ENCODE measurements around the gene LMTK2. TPM values are rescaled to one million over a fixed set of nuclear protein-coding genes. Genes with fewer than 3 reads are reported as not detected.

The LMTK2 gene
- total RNA-seq (ENCODE audit: unreplicated experiment) = 32.5 TPM
- long read RNA-seq, partial matches to known transcripts = 1 of 2 reads
- long read RNA-seq, other reads (novel, unspliced or antisense) = 1 of 2 reads

DNA sequence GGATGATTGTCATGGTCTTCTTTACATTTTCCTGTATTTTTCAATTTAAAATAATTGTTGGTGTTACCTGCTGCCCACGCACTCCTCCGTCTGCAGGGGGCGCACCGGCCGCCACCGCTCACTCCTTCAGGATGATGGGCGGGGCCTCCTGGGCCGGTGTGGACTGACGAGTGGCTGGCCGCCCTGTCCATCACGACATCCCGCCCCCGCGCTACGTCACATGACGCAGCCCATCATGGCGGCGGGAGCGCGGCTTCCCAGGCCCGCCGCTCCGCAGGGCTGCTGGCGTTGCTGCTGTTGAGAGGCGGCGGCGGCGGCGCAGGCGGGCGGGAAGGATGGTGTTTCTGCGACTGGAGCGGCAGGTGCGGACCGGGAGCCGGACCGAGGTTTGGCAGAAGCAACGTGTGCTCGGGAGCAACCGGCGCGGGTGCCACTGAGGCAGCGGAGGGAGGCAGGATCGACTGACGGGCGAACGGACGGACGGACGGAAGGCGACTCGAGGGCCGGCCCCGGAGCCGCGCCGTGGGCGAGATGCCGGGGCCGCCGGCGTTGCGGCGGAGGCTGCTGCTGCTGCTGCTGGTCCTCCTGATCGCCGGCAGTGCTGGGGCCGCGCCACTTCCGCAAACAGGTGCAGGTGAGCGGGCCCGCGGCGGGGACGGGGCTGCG lies at the start of gene LMTK2:
Gene LMTK2 (plus strand): TSS at position 216 of the 666 bp plus-strand sequence. CDS start 316 bp downstream, at position 532.
- peaks cover 17% of the 10 kb centered on the region for H3K36me3 Mint-ChIP-seq (ENCODE audit: low read depth, unreplicated experiment)
- TF ChIP-seq, protein P1, sequence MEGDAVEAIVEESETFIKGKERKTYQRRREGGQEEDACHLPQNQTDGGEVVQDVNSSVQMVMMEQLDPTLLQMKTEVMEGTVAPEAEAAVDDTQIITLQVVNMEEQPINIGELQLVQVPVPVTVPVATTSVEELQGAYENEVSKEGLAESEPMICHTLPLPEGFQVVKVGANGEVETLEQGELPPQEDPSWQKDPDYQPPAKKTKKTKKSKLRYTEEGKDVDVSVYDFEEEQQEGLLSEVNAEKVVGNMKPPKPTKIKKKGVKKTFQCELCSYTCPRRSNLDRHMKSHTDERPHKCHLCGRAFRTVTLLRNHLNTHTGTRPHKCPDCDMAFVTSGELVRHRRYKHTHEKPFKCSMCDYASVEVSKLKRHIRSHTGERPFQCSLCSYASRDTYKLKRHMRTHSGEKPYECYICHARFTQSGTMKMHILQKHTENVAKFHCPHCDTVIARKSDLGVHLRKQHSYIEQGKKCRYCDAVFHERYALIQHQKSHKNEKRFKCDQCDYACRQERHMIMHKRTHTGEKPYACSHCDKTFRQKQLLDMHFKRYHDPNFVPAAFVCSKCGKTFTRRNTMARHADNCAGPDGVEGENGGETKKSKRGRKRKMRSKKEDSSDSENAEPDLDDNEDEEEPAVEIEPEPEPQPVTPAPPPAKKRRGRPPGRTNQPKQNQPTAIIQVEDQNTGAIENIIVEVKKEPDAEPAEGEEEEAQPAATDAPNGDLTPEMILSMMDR (IDR thresholded peaks at IDR 0.05; ENCODE audit: unreplicated experiment) = peak; percentile 98
- H3K27ac Mint-ChIP-seq (ENCODE audit: unreplicated experiment) = peak within 1 kb of the TSS; percentile 88
- DNase-seq (ENCODE audit: low spot score) = peak; percentile 98
- peak within 1 kb of the TSS; percentile 98 for H3K4me3 Mint-ChIP-seq (ENCODE audit: unreplicated experiment)
- peaks cover 40% of the 10 kb centered on the region for H3K4me1 Mint-ChIP-seq (ENCODE audit: unreplicated experiment)
- peaks cover 10% of the 10 kb centered on the region for H3K27me3 Mint-ChIP-seq (ENCODE audit: unreplicated experiment)
- H3K9me3 Mint-ChIP-seq (ENCODE audit: unreplicated experiment) = no peaks in the 10 kb centered on the region

DNA sequence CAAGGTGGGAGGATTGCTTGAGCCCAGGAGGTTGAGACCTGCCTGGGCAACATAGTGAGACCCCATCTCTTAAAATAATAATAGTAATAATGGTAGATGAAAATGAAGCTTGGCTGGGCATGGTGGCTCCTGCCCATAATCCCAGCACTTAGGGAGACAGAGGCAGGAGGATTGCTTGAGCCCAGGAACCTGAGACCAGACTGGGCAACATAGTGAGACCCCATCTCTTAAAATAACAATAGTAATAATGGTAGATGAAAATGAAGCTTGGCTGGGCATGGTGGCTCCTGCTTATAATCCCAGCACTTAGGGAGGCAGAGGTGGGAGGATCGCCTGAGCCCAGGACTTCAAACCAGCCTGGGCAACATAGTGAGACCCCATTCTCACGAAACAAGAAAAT lies 49.5 kb upstream of the LMTK2 start:
- Mint-ChIP-seq H3K4me3 (ENCODE audit: unreplicated experiment) (no peak overlapping the region), H3K9me3 (ENCODE audit: unreplicated experiment) (no peaks in the 10 kb centered on the region), H3K4me1 (ENCODE audit: unreplicated experiment) (no peaks in the 10 kb centered on the region), H3K27ac (ENCODE audit: unreplicated experiment) (no peak overlapping the region), H3K27me3 (ENCODE audit: unreplicated experiment) (peaks cover 6% of the 10 kb centered on the region), H3K36me3 (ENCODE audit: low read depth, unreplicated experiment) (no peaks in the 10 kb centered on the region)
- no peak for DNase-seq (ENCODE audit: low spot score)
- TF ChIP-seq, protein P1 (IDR thresholded peaks at IDR 0.05; ENCODE audit: unreplicated experiment) = no peak

DNA sequence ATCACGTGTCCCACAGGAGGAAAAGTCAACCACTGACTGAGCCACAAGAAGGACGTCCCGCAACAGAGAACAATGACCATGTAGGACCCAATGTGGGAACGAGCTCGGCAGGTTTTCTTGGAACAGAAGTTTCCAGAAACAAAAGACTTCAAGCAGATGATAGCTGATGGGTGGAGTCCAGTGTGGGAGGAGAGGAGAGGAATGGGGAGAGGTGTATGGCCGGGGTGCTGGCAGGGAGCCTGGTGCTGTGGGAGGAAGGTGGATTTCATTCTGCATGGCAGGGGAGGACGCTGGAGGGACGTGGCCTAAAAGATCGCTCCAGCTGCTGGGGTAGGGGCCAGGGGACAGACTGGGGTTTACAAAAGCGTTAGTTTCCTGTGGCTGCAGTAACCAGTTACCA lies 48.5 kb upstream of the LMTK2 start:
- Mint-ChIP-seq H3K27ac (ENCODE audit: unreplicated experiment) (no peak overlapping the region), H3K4me1 (ENCODE audit: unreplicated experiment) (no peaks in the 10 kb centered on the region), H3K4me3 (ENCODE audit: unreplicated experiment) (no peak overlapping the region), H3K36me3 (ENCODE audit: low read depth, unreplicated experiment) (no peaks in the 10 kb centered on the region), H3K27me3 (ENCODE audit: unreplicated experiment) (peaks cover 6% of the 10 kb centered on the region), H3K9me3 (ENCODE audit: unreplicated experiment) (no peaks in the 10 kb centered on the region)
- DNase-seq (ENCODE audit: low spot score) = no peak
- TF ChIP-seq, protein P1 (IDR thresholded peaks at IDR 0.05; ENCODE audit: unreplicated experiment) = no peak

DNA sequence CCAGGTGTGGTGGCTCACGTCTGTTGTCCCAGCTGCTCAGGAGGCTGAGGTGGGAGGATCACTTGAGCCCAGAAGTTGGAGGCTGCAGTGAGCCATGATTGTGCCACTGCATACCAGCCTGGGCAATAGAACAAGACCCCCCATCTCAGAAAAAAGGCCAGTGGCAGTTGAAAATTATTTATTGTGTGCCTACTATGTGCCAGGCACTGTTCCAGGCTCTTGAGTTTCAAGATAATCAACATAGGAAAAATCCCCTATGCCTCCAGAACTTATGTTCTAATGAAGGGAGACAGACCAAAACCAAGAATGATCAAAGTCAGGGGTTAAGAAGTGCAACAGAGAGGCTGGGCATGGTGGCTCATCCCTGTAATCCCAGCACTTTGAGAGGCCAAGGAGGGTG lies 42.4 kb upstream of the LMTK2 start:
- Mint-ChIP-seq H3K27me3 (ENCODE audit: unreplicated experiment) (no peaks in the 10 kb centered on the region), H3K4me1 (ENCODE audit: unreplicated experiment) (no peaks in the 10 kb centered on the region), H3K36me3 (ENCODE audit: low read depth, unreplicated experiment) (no peaks in the 10 kb centered on the region), H3K9me3 (ENCODE audit: unreplicated experiment) (peaks cover 4% of the 10 kb centered on the region), H3K4me3 (ENCODE audit: unreplicated experiment) (no peak overlapping the region), H3K27ac (ENCODE audit: unreplicated experiment) (no peak overlapping the region)
- TF ChIP-seq, protein P1 (IDR thresholded peaks at IDR 0.05; ENCODE audit: unreplicated experiment) = no peak
- DNase-seq (ENCODE audit: low spot score) = no peak

DNA sequence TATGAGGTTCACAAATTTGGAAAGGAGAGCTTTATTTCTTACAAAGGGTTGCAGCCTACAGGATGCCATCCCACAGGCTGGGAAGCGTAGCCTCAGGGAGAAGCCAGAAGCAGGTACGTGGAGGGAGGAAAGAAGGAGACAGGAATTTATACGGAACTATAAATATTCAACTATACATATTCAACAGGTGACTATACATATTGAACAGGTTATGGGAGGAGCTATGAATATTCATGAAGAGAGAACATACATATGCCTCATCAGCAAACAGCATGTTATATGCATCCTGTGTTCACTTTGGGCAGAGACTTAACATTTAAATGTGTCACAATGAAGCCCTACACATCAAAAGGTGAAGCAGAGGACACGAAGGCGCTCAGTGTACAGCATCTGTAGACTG lies 40.5 kb upstream of the LMTK2 start:
- no peak for DNase-seq (ENCODE audit: low spot score)
- Mint-ChIP-seq H3K36me3 (ENCODE audit: low read depth, unreplicated experiment) (no peaks in the 10 kb centered on the region), H3K27ac (ENCODE audit: unreplicated experiment) (no peak overlapping the region), H3K4me1 (ENCODE audit: unreplicated experiment) (no peaks in the 10 kb centered on the region), H3K27me3 (ENCODE audit: unreplicated experiment) (no peaks in the 10 kb centered on the region), H3K4me3 (ENCODE audit: unreplicated experiment) (no peak overlapping the region), H3K9me3 (ENCODE audit: unreplicated experiment) (peaks cover 4% of the 10 kb centered on the region)
- TF ChIP-seq, protein P1 (IDR thresholded peaks at IDR 0.05; ENCODE audit: unreplicated experiment) = no peak
